Heart right ventricle (tissue), 16 donors: ENCODE results near the gene PHYKPL. TPM values are rescaled to one million over a fixed set of nuclear protein-coding genes. Genes with fewer than 3 reads are reported as not detected.

ENCODE experiments used
- ATAC-seq, 8 donors: fragments of 200-7000 bp; cut with Tn5 transposase; one replicate each; pipeline ENCODE4 v1.9.1; 2020; ENCODE audit warnings: mild to moderate bottlenecking in 8 of 8, moderate library complexity in 8 of 8, moderate number of reproducible peaks in 1 of 8
- DNase-seq, 2 donors: peaks; one replicate each; pipeline ENCODE4 v3.0.0-alpha.2; 2020
- H3K27ac ChIP-seq, 10 donors: fragments of 200-600 bp; sonication (generic) in 2 of 10; one replicate each; pipeline versions ENCODE4 v1.5.0 to v1.8.0; 2020 to 2022; ENCODE audit warnings: mild to moderate bottlenecking in 3 of 10
- H3K27me3 ChIP-seq, 7 donors: fragments of 200-600 bp; one replicate each; pipeline ENCODE4 v1.8.0; 2021 to 2022; ENCODE audit warnings: mild to moderate bottlenecking in 2 of 7
- H3K36me3 ChIP-seq, 9 donors: fragments of 200-600 bp; sonication (generic) in 1 of 9; one replicate each; pipeline versions ENCODE4 v1.5.0 to v1.8.0; 2020 to 2022; ENCODE audit warnings: mild to moderate bottlenecking in 2 of 9
- H3K4me1 ChIP-seq, 9 donors: fragments of 200-600 bp; sonication (generic) in 1 of 9; one replicate each; pipeline versions ENCODE4 v1.5.0 to v1.8.0; 2020 to 2022; ENCODE audit warnings: mild to moderate bottlenecking in 4 of 9
- H3K4me3 ChIP-seq, 10 donors: fragments of 200-600 bp; sonication (generic) in 2 of 10; one replicate each; pipeline versions ENCODE4 v1.5.0 to v1.8.0; 2020 to 2022; ENCODE audit warnings: mild to moderate bottlenecking in 7 of 10, moderate library complexity in 2 of 10
- H3K9me3 ChIP-seq, 11 donors: fragments of 200-600 bp in 10 of 11; sonication (generic) in 2 of 11; one replicate each; pipeline versions ENCODE4 v1.5.0 to v1.8.0; 2013 to 2022; ENCODE audit warnings: mild to moderate bottlenecking in 2 of 11, control low read depth in 1 of 11, moderate library complexity in 1 of 11
- CTCF ChIP-seq, 9 donors: fragments of 200-600 bp; sonication (generic) in 2 of 9; IDR thresholded peaks; one replicate each; pipeline versions ENCODE4 v1.5.0 to v1.8.0; 2021 to 2022; ENCODE audit warnings: antibody characterized with exemption in 9 of 9, mild to moderate bottlenecking in 5 of 9, moderate library complexity in 1 of 9
- WGBS, 2 donors: extraction: QIAGEN DNeasy Blood & Tissue Kit; methylation state at CpG; one replicate each; pipeline ENCODE4 v1.1.7; 2013; ENCODE audit warnings: inconsistent platforms in 1 of 2; 5-methylcytosine and 5-hydroxymethylcytosine counted together
- intact Hi-C, 10 donors: fragments of 100-400 bp; cut with DNase I; formaldehyde crosslinking; loops; one replicate each; pipeline versions ENCODE4 v1.11.1 to v1.14.2; 2022
- polyA plus RNA-seq, 2 donors: library from polyadenylated mRNA; stranded (reverse); fragments of 200-250 nt; gene quantifications; one replicate each; pipeline ENCODE4 v1.2.3, GENCODE V29; 2013
- total RNA-seq, 10 donors: library from RNA; stranded (reverse); fragmentation: NEBNext Ultra II Directional in 3 of 10; extraction: Animal tissue kit (Norgen Biotek cat#: 25700) in 3 of 10; gene quantifications; one replicate each; pipeline versions ENCODE4 v1.2.1 to v1.2.4, GENCODE V29; 2021 to 2023
- donor health status: Arrhythmogenic right ventricular cardiomyopathy.
- donor health status: ischemic (EF 13 %, LVEDD 7.1; RV severe dilation, severe dysfunction).
- donor health status: healthy with polysubstance abuse.
- donor health status: DM: no; HTN: yes; CAD: no.
- donor health status: DM: no; HTN: no; CAD: no.
- donor health status: ischemic (EF 25% LVEDD 6.9; RV normal size, moderate dysfunction).
- donor health status: ischemic (EF 25% LVEDD 5.7; RV mildly dilated, moderate dysfunction).
- donor health status: healthy.
- donor health status: DM: yes; HTN: yes; CAD: no.
- donor health status: Ischemic cardiomyopathy.
- donor health status: ischemic (EF 35%, LVEDD 5.7; RV mildly dilated, moderate dysfunction).
- donor health status: nonischemic (EF 11% LVEDD 7.7; RV severe dilation, severe dysfunction).
- donor health status: DM: yes; HTN: yes; CAD: no.
- donor health status: PGD.
- donor health status: ischemic (EF 29% LVEDD 5.4; RV normal size, mild dysfunction).
- donor health status: nonischemic (EF 23%, LVEDD 6.1; RV moderate dilation, normal function).

PHYKPL gene
- total and polyA plus RNA-seq, 12 donors = 24.8 to 59.8 (median 37.3) TPM

- Histone ChIP-seq H3K4me1 (peaks cover 12 to 89% (median 42%) of the 10 kb centered on the region in 9 donors), H3K9me3 (no peaks in the 10 kb centered on the region), H3K4me3 (no peak overlapping the region), H3K27ac (peak overlapping the region in 4 of 10 donors; percentile 73 to 90 (median 82)), H3K36me3 (no peaks in the 10 kb centered on the region), H3K27me3 (no peaks in the 10 kb centered on the region)
- intact Hi-C loops = no loop called here
- TF ChIP-seq CTCF (IDR thresholded peaks at IDR 0.05) = no peak
- DNase-seq (no peak), ATAC-seq (no peak)
- WGBS, 2 donors = 94 to 96% methylated on average over 6 of the region's 6 CpGs
These were observed 5.7 kb upstream of the PHYKPL start for GRCh38 chr5:178238313-178238635.

GRCh38 chr5:178237431-178238312 lies 5.1 kb upstream of the PHYKPL start:
- no peaks in the 10 kb centered on the region for H3K27me3 ChIP-seq
- H3K36me3 ChIP-seq = no peaks in the 10 kb centered on the region
- ATAC-seq (no peak), DNase-seq (no peak)
- H3K4me1 ChIP-seq = peaks cover 15 to 95% (median 45%) of the 10 kb centered on the region in 9 donors
- intact Hi-C loops = loop anchor here in 1 of 10 donors (2.0 kb wide), 1 partner anchor 353 kb away; the partner anchor contains the start of gene COL23A1
- peak overlapping the region in 5 of 10 donors; percentile 45 to 90 (median 78) for H3K27ac ChIP-seq
- H3K4me3 ChIP-seq = no peak overlapping the region
- TF ChIP-seq CTCF (IDR thresholded peaks at IDR 0.05) = no peak
- H3K9me3 ChIP-seq = no peaks in the 10 kb centered on the region
- WGBS, 2 donors = 67 to 68% methylated on average over 13 of the region's 13 CpGs

GRCh38 chr5:178236679-178237078 lies 4.1 kb upstream of the PHYKPL start:
- TF ChIP-seq CTCF (IDR thresholded peaks at IDR 0.05) = no peak
- no peaks in the 10 kb centered on the region for H3K36me3 ChIP-seq
- peaks cover 14 to 88% (median 41%) of the 10 kb centered on the region in 9 donors for H3K4me1 ChIP-seq
- no peak overlapping the region for H3K4me3 ChIP-seq
- 24 to 48% methylated on average over 4 of the region's 4 CpGs for WGBS, 2 donors
- intact Hi-C loops = loop anchor here in 1 of 10 donors (2.0 kb wide), 1 partner anchor 354 kb away; the partner anchor contains the start of gene COL23A1
- peak in 1 of 2 donors; percentile 72 for DNase-seq
- no peaks in the 10 kb centered on the region for H3K9me3 ChIP-seq
- peak in 6 of 8 donors; percentile 10 to 64 (median 47) for ATAC-seq
- H3K27ac ChIP-seq = peak overlapping the region in 7 of 10 donors; percentile 15 to 90 (median 45)
- no peaks in the 10 kb centered on the region for H3K27me3 ChIP-seq

- H3K4me3 ChIP-seq = no peak overlapping the region
- peaks cover 20 to 88% (median 45%) of the 10 kb centered on the region in 9 donors for H3K4me1 ChIP-seq
- H3K27ac ChIP-seq = peak overlapping the region in 6 of 10 donors; percentile 15 to 90 (median 54)
- H3K9me3 ChIP-seq = no peaks in the 10 kb centered on the region
- no peak for TF ChIP-seq CTCF (IDR thresholded peaks at IDR 0.05)
- DNase-seq (no peak), ATAC-seq (no peak)
- no peaks in the 10 kb centered on the region for H3K27me3 ChIP-seq
- WGBS, 2 donors = 90 to 93% methylated on average over 9 of the region's 9 CpGs
- peaks cover 0 to 2% (median 0%) of the 10 kb centered on the region in 9 donors for H3K36me3 ChIP-seq
- intact Hi-C loops = loop anchor here in 1 of 10 donors (2.0 kb wide), 1 partner anchor 355 kb away; the partner anchor contains the start of gene COL23A1
These were observed 3.5 kb upstream of the PHYKPL start for GRCh38 chr5:178236126-178236525.
